ENCODE data around the gene TMPRSS3. TPM values are rescaled to one million over a fixed set of nuclear protein-coding genes. Genes with fewer than 3 reads are reported as not detected.

Gene TMPRSS3
- total and polyA plus RNA-seq, 11 donors: 0.59 to 2.7 TPM; not detected in 9

DNA sequence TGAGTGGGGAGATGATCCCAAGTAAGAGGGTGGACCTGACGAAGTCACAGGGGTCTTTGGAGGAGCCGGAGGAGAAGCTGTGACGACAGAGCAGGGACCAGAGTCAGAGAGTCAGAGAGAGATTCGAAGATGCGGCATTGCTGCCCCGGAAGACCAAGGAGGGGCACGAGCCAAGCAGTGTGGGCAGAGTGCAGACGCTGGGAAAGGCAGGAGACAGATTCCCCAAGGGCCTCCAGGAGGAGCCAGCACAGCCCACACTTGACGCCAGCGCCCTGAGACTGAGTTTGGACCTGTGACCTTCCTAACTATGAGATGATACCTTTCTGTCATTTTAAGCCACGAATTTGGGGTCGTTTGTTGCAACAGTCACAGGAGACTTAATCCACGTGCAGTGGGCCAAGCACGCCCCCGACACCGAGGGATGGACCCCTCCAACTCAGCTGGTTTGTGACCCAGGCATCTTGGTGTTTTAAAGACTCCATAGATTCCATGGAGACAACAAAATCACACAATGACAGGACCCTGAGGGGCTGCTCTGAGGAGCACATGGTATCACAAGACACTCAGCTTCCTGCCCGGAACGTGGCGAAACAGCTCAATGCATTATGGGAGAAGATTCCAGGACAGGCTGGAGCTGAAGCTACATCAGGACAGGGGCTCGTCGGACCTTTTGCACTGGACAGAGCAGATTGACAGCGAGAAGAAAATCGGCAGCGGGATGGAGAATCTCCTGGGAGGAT, 18.5 kb downstream of the TMPRSS3 start:
- intact Hi-C loops (cut with DNase I): no loop called here
- Histone ChIP-seq H3K27me3 (peaks cover 0 to 28% (median 3%) of the 10 kb centered on the region in 9 donors), H3K27ac (no peak overlapping the region), H3K36me3 (no peaks in the 10 kb centered on the region), H3K4me1 (no peaks in the 10 kb centered on the region), H3K4me3 (no peak overlapping the region), H3K9me3 (peaks cover 0 to 13% (median 3%) of the 10 kb centered on the region in 12 donors)
- no peak for TF ChIP-seq POLR2A (IDR thresholded peaks at IDR 0.05)
- TF ChIP-seq, protein P1, sequence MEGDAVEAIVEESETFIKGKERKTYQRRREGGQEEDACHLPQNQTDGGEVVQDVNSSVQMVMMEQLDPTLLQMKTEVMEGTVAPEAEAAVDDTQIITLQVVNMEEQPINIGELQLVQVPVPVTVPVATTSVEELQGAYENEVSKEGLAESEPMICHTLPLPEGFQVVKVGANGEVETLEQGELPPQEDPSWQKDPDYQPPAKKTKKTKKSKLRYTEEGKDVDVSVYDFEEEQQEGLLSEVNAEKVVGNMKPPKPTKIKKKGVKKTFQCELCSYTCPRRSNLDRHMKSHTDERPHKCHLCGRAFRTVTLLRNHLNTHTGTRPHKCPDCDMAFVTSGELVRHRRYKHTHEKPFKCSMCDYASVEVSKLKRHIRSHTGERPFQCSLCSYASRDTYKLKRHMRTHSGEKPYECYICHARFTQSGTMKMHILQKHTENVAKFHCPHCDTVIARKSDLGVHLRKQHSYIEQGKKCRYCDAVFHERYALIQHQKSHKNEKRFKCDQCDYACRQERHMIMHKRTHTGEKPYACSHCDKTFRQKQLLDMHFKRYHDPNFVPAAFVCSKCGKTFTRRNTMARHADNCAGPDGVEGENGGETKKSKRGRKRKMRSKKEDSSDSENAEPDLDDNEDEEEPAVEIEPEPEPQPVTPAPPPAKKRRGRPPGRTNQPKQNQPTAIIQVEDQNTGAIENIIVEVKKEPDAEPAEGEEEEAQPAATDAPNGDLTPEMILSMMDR (IDR thresholded peaks at IDR 0.05): no peak
- no peak for DNase-seq
- ATAC-seq: no peak
- 73 to 81% (median 77%) methylated on average over 24 of the region's 24 CpGs for WGBS, 4 donors

DNA sequence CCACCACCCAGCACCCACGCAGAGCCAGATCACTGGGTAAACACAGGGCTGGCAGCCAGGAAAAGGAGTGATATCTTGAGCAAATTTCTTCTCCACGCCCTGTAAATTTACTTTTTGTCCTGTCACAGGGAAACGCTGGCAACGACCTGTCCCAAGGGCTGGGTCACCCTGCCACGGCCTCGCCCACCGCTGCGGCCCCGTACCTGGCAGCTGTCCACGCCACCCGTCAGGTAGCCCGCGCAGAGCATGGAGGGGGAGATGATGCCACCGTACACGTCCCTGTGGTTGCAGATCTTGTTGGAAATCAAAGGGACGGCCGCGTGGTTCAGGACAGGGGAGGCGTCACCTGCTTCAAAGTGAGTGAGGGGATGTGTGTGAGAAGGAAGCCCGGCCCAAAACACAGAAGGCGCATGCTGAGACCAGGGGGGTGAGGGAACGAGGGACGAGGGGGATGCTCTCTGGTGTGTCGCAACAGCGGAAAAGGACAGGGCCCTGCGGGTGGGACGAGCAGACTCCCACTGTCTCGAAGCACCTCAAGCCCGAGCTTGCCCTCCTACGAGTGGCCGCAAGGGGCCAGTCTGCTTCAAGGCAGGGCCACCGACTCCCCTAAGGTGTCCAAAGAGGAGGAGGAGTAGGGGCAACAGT, 19.4 kb downstream of the TMPRSS3 start:
- ATAC-seq: no peak
- no peak for DNase-seq
- TF ChIP-seq, protein P1 (IDR thresholded peaks at IDR 0.05): peak in 2 of 12 donors; percentile 10 to 49
- no peak for TF ChIP-seq POLR2A (IDR thresholded peaks at IDR 0.05)
- intact Hi-C loops (cut with DNase I): no loop called here
- Histone ChIP-seq H3K36me3 (no peaks in the 10 kb centered on the region), H3K27me3 (peaks cover 0 to 28% (median 3%) of the 10 kb centered on the region in 9 donors), H3K4me1 (no peaks in the 10 kb centered on the region), H3K27ac (no peak overlapping the region), H3K4me3 (no peak overlapping the region), H3K9me3 (peaks cover 0 to 5% (median 0%) of the 10 kb centered on the region in 12 donors)
- WGBS, 4 donors: 74 to 78% (median 75%) methylated on average over 21 to 32 of the region's 32 CpGs

GRCh38 chr21:42375966-42376337, 19.9 kb downstream of the TMPRSS3 start:
- ATAC-seq: no peak
- WGBS, 4 donors: 80 to 90% (median 85%) methylated on average over 1 to 3 of the region's 3 CpGs
- peaks cover 0 to 28% (median 3%) of the 10 kb centered on the region in 9 donors for H3K27me3 ChIP-seq

DNA sequence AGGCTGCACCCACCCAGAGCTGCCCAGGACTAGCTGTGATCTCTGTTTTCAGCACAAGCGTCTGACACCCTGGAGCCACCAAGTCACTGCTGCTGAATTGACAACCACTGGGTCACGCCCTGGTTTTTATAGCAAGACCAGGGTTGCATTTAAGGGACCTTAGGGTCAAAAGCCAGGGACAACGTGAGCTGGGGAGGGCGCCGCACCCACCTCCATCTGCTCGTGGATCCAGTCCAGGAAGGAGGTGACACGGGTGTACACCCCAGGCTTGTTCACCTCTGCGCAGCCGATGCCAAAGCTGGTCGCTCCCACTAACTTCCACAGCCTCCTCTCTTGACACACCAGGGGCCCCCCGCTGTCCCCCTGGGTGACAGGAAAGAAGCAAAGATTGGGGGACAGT, 20.3 kb downstream of the TMPRSS3 start:
- Histone ChIP-seq H3K4me1 (no peaks in the 10 kb centered on the region), H3K27ac (no peak overlapping the region), H3K9me3 (no peaks in the 10 kb centered on the region), H3K36me3 (no peaks in the 10 kb centered on the region), H3K27me3 (peaks cover 0 to 28% (median 5%) of the 10 kb centered on the region in 9 donors), H3K4me3 (no peak overlapping the region)
- WGBS, 4 donors: 42 to 73% (median 67%) methylated on average over 2 to 11 of the region's 11 CpGs
- no peak for ATAC-seq
- DNase-seq: no peak
- intact Hi-C loops (cut with DNase I): no loop called here
- no peak for TF ChIP-seq POLR2A (IDR thresholded peaks at IDR 0.05)
- TF ChIP-seq, protein P1 (IDR thresholded peaks at IDR 0.05): no peak

More at GRCh38 chr21:42375966-42376337, 19.9 kb downstream of the TMPRSS3 start:
- no peaks in the 10 kb centered on the region for H3K36me3 ChIP-seq
- no peaks in the 10 kb centered on the region for H3K4me1 ChIP-seq
- TF ChIP-seq, protein P1 (IDR thresholded peaks at IDR 0.05): no peak
- TF ChIP-seq POLR2A (IDR thresholded peaks at IDR 0.05): no peak
- intact Hi-C loops (cut with DNase I): no loop called here
- H3K9me3 ChIP-seq: no peaks in the 10 kb centered on the region
- no peak for DNase-seq
- H3K4me3 ChIP-seq: no peak overlapping the region
- H3K27ac ChIP-seq: no peak overlapping the region

Measured in heart left ventricle (tissue), 16 donors.